GM12878 (cell line): ENCODE measurements around the gene ADAMTS2. TPM values are rescaled to one million over a fixed set of nuclear protein-coding genes. Genes with fewer than 3 reads are reported as not detected.

ENCODE experiments used
- ATAC-seq: fragments of 200-7000 bp; cut with Tn5 transposase; 3 replicates; pipeline ENCODE4 v1.9.1; 2020; ENCODE audit warnings: mild to moderate bottlenecking, moderate library complexity
- BruUV-seq: library from RNA; stranded (reverse); fragments of 400-500 nt; replicated peaks from 2 replicates; lab custom pipeline; 2021; lab: Mats Ljungman, UMichigan
- CTCF ChIA-PET: fragments of 300-600 bp; sonication (Branson Sonifier 250); formaldehyde crosslinking; extraction: SDS; loops from one replicate; lab custom pipeline; 2021; ENCODE audit warnings: inconsistent platforms; lab: Yijun Ruan, JAX
- POLR2A ChIA-PET: fragments of 350-600 bp; formaldehyde crosslinking; extraction: SDS; loops from one replicate; lab custom pipeline; 2021; ENCODE audit warnings: inconsistent platforms; lab: Charles Lee
- RAD21 ChIA-PET: fragments of 300-600 bp; sonication (Branson Sonifier 250); formaldehyde crosslinking; loops from one replicate; lab custom pipeline; 2023; ENCODE audit warnings: antibody characterized with exemption; ENCODE audit not compliant: unreplicated experiment; lab: Charles Lee
- SMC1A ChIA-PET: fragments of 300-600 bp; sonication (Branson Sonifier 250); formaldehyde crosslinking; loops from one replicate; lab custom pipeline; 2023; ENCODE audit not compliant: unreplicated experiment, uncharacterized antibody; lab: Charles Lee
- DNase-seq: peaks from one replicate; pipeline ENCODE4 v3.0.0-alpha.2; 2011; ENCODE audit warnings: low read depth, low spot score
- FAIRE-seq: peaks from 3 replicates; lab custom pipeline; 2011; peaks lifted over from hg19 to GRCh38; lab: Jason Lieb, UNC
- H2AFZ ChIP-seq: 2 replicates; pipeline ENCODE4 v1.6.0; 2011; ENCODE audit warnings: low read depth, low read length, control low read depth; ENCODE audit not compliant: control insufficient read depth
- H3K27ac ChIP-seq: 2 replicates; pipeline ENCODE4 v1.5.1; 2011; ENCODE audit warnings: control low read depth; ENCODE audit not compliant: control insufficient read depth, insufficient read depth
- H3K27me3 ChIP-seq, 2 experiments: replicated peaks in 1 of 2; 2 replicates each; pipeline versions ENCODE4 v1.6.0 to v1.6.1; 2011; ENCODE audit warnings: low read length in 1 of 2; ENCODE audit not compliant: control insufficient read depth in 2 of 2, insufficient read depth in 2 of 2
- H3K36me3 ChIP-seq, 2 experiments: 2 replicates each; pipeline ENCODE4 v1.5.1; 2011; ENCODE audit warnings: low read length in 1 of 2; ENCODE audit not compliant: control insufficient read depth in 2 of 2, insufficient read depth in 2 of 2
- H3K4me1 ChIP-seq: 2 replicates; pipeline ENCODE4 v1.6.1; 2011; ENCODE audit warnings: mild to moderate bottlenecking, low read length, moderate library complexity, mixed read lengths; ENCODE audit not compliant: control insufficient read depth, insufficient read depth
- H3K4me2 ChIP-seq: 2 replicates; pipeline ENCODE4 v1.6.0; 2011; ENCODE audit warnings: control low read depth; ENCODE audit not compliant: control insufficient read depth, insufficient read depth
- H3K4me3 ChIP-seq: fragments of 200-600 bp; sonication (generic); 2 replicates; pipeline ENCODE4 v1.5.1; 2016
- H3K79me2 ChIP-seq: 2 replicates; pipeline ENCODE4 v1.6.0; 2011; ENCODE audit warnings: low read length; ENCODE audit not compliant: control insufficient read depth, insufficient read depth
- H3K9ac ChIP-seq: 2 replicates; pipeline ENCODE4 v1.8.0; 2011; ENCODE audit warnings: low read length, control low read depth, mixed read lengths; ENCODE audit not compliant: control insufficient read depth, insufficient read depth
- H3K9me3 ChIP-seq: replicated peaks from 3 replicates; pipeline ENCODE4 v1.5.1; 2011; ENCODE audit warnings: mild to moderate bottlenecking, low read length; ENCODE audit not compliant: control insufficient read depth, insufficient read depth
- H4K20me1 ChIP-seq: 2 replicates; pipeline ENCODE4 v1.6.0; 2011; ENCODE audit not compliant: control insufficient read depth, insufficient read depth
- HSF1 ChIP-seq: fragments of 150-350 bp; IDR thresholded peaks from 2 replicates; pipeline ENCODE4 v1.6.1; 2014; ENCODE audit warnings: mild to moderate bottlenecking, low read depth, low read length
- IRF3 ChIP-seq: fragments of 450-650 bp; IDR thresholded peaks from 2 replicates; pipeline ENCODE4 v1.6.1; 2014; ENCODE audit warnings: mild to moderate bottlenecking
- RB1 ChIP-seq: fragments of 450-650 bp; formaldehyde crosslinking; IDR thresholded peaks from 2 replicates; pipeline ENCODE4 v1.6.1; 2017; ENCODE audit warnings: mild to moderate bottlenecking, borderline replicate concordance
- WGBS: methylation state at CpG from one replicate; pipeline ENCODE4 v1.1.6; 2016; ENCODE audit warnings: low lambda C conversion rate; ENCODE audit not compliant: insufficient replicate concordance, insufficient coverage; ENCODE audit errors: missing lambda C conversion rate; 5-methylcytosine and 5-hydroxymethylcytosine counted together
- in situ Hi-C: fragments of 300-500 bp; cut with MboI; formaldehyde crosslinking; loops from 9 replicates; pipeline ENCODE4 v1.14.3; 2018; ENCODE audit warnings: mixed read lengths
- intact Hi-C: fragments of 100-400 bp; cut with micrococcal nuclease; formaldehyde crosslinking; loops from one replicate; pipeline ENCODE4 v1.14.2; 2022; ENCODE audit not compliant: unreplicated experiment
- polyA plus RNA-seq, 11 experiments: library from polyadenylated mRNA; depleted of rRNA in 4 of 11; unstranded in 6 of 11; stranded (reverse) in 5 of 11; fragments of >200 nt; fragmentation: Nextera tagmentation in 4 of 11; fragmentation: Illumina TruSeq in 1 of 11; extraction: Ambion mirVana in 4 of 11; extraction: Trizol in 1 of 11; gene quantifications; 1 replicate in 1 of 11; 2 replicates in 10 of 11; pipeline versions ENCODE4 v1.2.1 to v1.2.3, GENCODE V29; 2011 to 2016; ENCODE audit warnings: inconsistent platforms in 2 of 11, missing spikeins in 2 of 11, low read depth in 1 of 11
- total RNA-seq, 4 experiments: library from RNA; depleted of rRNA in 3 of 4; stranded (reverse); fragments of >200 nt in 3 of 4; fragmentation: Illumina TruSeq in 1 of 4; extraction: Trizol in 1 of 4; gene quantifications; 2 replicates each; pipeline versions ENCODE4 v1.2.1 to v1.2.3, GENCODE V29; 2013 to 2021

The ADAMTS2 gene
- total and polyA plus RNA-seq, 10 of the 15 experiments (the other 5 are each of a cell fraction or from before 2014, with no cell fraction given), result 0.03 to 0.05 TPM; not detected in 8

DNA sequence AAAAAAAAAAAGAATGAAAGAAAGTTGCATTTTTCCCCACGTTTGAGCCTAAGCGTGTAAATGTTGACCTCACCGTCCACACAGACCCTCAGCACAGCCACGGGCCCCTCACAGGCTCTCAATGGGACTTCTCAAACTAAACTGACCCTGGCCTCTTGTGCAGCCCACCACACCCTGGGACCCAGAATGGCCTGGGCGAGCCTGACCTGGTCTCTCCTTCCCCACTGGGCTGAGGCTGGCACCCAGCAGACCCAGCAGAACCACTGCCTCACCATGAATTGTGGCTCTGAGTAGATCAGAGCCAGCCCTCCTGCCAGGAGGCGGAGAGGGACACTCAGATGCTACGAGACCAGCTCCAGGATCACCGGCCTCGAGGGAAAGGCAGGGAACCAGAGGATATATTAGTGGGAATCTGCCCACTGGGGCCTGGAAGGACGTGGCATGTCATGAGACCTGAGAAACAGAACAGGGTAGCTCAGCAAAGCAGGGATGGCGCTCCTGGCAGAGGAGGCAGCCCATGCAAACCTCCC, 160.7 kb downstream of the ADAMTS2 start:
- in situ Hi-C loops, result no loop called here
- no peak overlapping the region for H3K4me3 ChIP-seq
- no peak overlapping the region for H3K4me2 ChIP-seq

More for the DNA sequence above, 160.7 kb downstream of the ADAMTS2 start:
- POLR2A ChIA-PET, result no interaction called here
- no peaks in the 10 kb centered on the region for H3K27me3 ChIP-seq
- H4K20me1 ChIP-seq, result no peaks in the 10 kb centered on the region
- no peak overlapping the region for H2AFZ ChIP-seq
- no peak overlapping the region for H3K27ac ChIP-seq
- no peak overlapping the region for H3K9ac ChIP-seq
- TF ChIP-seq IRF3 (no peak), RB1 (no peak), HSF1 (no peak)
- no peaks in the 10 kb centered on the region for H3K79me2 ChIP-seq
- CTCF ChIA-PET, result no interaction called here
- SMC1A ChIA-PET, result no interaction called here
- BruUV-seq, result no TSS peak
- WGBS, result 37% methylated on average over 11 of the region's 11 CpGs
- ATAC-seq (no peak), FAIRE-seq (no peak), DNase-seq (no peak)
- RAD21 ChIA-PET, result no interaction called here
- no peaks in the 10 kb centered on the region for H3K4me1 ChIP-seq
- no peaks in the 10 kb centered on the region for H3K36me3 ChIP-seq
- H3K9me3 ChIP-seq, result no peaks in the 10 kb centered on the region; the same call in 2 of the 3 replicates
- intact Hi-C loops, result no loop called here
